PFSK-1 (cell line): ENCODE results near the gene PLEKHH1.

Experiments used
- FOXP2 ChIP-seq: optimal IDR thresholded peaks from 2 replicates; pipeline ENCODE3; 2011; ENCODE audit warnings: borderline replicate concordance, control low read depth, inconsistent platforms; ENCODE audit not compliant: insufficient read depth; ENCODE audit errors: extremely low read length, extremely low read depth
- POLR2AphosphoS5 ChIP-seq: IDR thresholded peaks from 2 replicates; pipeline ENCODE4 v1.6.1; 2012; ENCODE audit warnings: low read depth, mild to moderate bottlenecking, control low read depth, low read length, moderate library complexity
- REST ChIP-seq, 2 experiments: IDR thresholded peaks; 2 replicates each; pipeline versions ENCODE4 v1.6.1 to v1.8.0; 2011 to 2012; ENCODE audit warnings: low read depth in 2 of 2, low read length in 2 of 2, control low read depth in 1 of 2, inconsistent platforms in 1 of 2, mild to moderate bottlenecking in 1 of 2, moderate library complexity in 1 of 2; ENCODE audit not compliant: insufficient read depth in 1 of 2
- SIN3A ChIP-seq: IDR thresholded peaks from 2 replicates; pipeline ENCODE4 v1.6.1; 2012; ENCODE audit warnings: mild to moderate bottlenecking, low read length, moderate library complexity, borderline replicate concordance; ENCODE audit not compliant: insufficient read depth
- TAF1 ChIP-seq: IDR thresholded peaks from 2 replicates; pipeline ENCODE4 v1.6.1; 2012; ENCODE audit warnings: low read length, control low read depth, borderline replicate concordance; ENCODE audit not compliant: insufficient read depth

PLEKHH1 gene

GRCh38 chr14:67575684-67576083, 42.6 kb downstream of the PLEKHH1 start:
- TF ChIP-seq SIN3A (no peak), REST (IDR thresholded peaks at IDR 0.05; ENCODE audit: insufficient read depth in 1 of 2, low read depth in 2 of 2, low read length in 2 of 2) (no peak), POLR2AphosphoS5 (no peak), TAF1 (no peak), FOXP2 (no peak)

- TF ChIP-seq SIN3A (no peak), REST (IDR thresholded peaks at IDR 0.05; ENCODE audit: insufficient read depth in 1 of 2, low read depth in 2 of 2, low read length in 2 of 2) (no peak), TAF1 (no peak), FOXP2 (no peak), POLR2AphosphoS5 (no peak)
Measured at GRCh38 chr14:67576216-67576955, 43.3 kb downstream of the PLEKHH1 start.

GRCh38 chr14:67577181-67577808, 44.2 kb downstream of the PLEKHH1 start:
- TF ChIP-seq SIN3A, result no peak
- no peak for TF ChIP-seq POLR2AphosphoS5
- TF ChIP-seq TAF1, result no peak
- TF ChIP-seq REST (IDR thresholded peaks at IDR 0.05; ENCODE audit: insufficient read depth in 1 of 2, low read depth in 2 of 2, low read length in 2 of 2), result no peak
- no peak for TF ChIP-seq FOXP2

GRCh38 chr14:67577909-67578749, 45.0 kb downstream of the PLEKHH1 start:
- no peak for TF ChIP-seq REST (IDR thresholded peaks at IDR 0.05; ENCODE audit: insufficient read depth in 1 of 2, low read depth in 2 of 2, low read length in 2 of 2)
- TF ChIP-seq FOXP2, result no peak
- no peak for TF ChIP-seq SIN3A
- TF ChIP-seq POLR2AphosphoS5, result no peak
- no peak for TF ChIP-seq TAF1
